K562 (cell line): ENCODE results near the gene PARD3B. TPM values are rescaled to one million over a fixed set of nuclear protein-coding genes. Genes with fewer than 3 reads are reported as not detected.

ENCODE experiments used
- ATAC-seq: fragments of 200-7000 bp; cut with Tn5 transposase; 3 replicates; pipeline ENCODE4 v1.9.1; 2020; ENCODE audit warnings: moderate library complexity
- BruUV-seq: library from RNA; stranded (reverse); fragments of 400-500 nt; replicated peaks from 2 replicates; lab custom pipeline; 2021; lab: Mats Ljungman, UMichigan
- CTCF ChIA-PET: fragments of 300-600 bp; formaldehyde crosslinking; extraction: SDS; loops from one replicate; lab custom pipeline; 2021; ENCODE audit warnings: low intra/inter-chr PET ratio; lab: Yijun Ruan, JAX
- POLR2A ChIA-PET: fragments of 300-600, 350-650 bp; sonication (Branson Sonifier 250); formaldehyde crosslinking; extraction: SDS; loops from one replicate; lab custom pipeline; 2021; ENCODE audit warnings: antibody characterized with exemption, inconsistent platforms; lab: Yijun Ruan, JAX
- DNase-seq, 4 experiments: peaks; one replicate each; pipeline versions ENCODE4 v3.0.0 to v3.0.0-alpha.2; 2011 to 2018; ENCODE audit warnings: low spot score in 3 of 4, mixed read lengths in 3 of 4; ENCODE audit errors: extremely low read depth in 1 of 4
- FAIRE-seq: peaks from 2 replicates; lab custom pipeline; 2011; peaks lifted over from hg19 to GRCh38; lab: Jason Lieb, UNC
- H2AFZ ChIP-seq: 2 replicates; pipeline ENCODE4 v1.6.0; 2011; ENCODE audit warnings: low read depth, low read length, control low read depth, inconsistent platforms
- H3K27ac ChIP-seq: fragments of 200-600 bp; 3 replicates; pipeline ENCODE4 v1.8.0; 2011; ENCODE audit warnings: low read depth, mild to moderate bottlenecking, control low read depth, inconsistent platforms, low read length, moderate library complexity, mixed read lengths; ENCODE audit errors: extremely low read depth
- H3K27me3 ChIP-seq, 2 experiments: fragments of 300-600 bp in 1 of 2; 2 replicates in 1 of 2; 3 replicates in 1 of 2; pipeline versions ENCODE4 v1.6.0 to v1.8.0; 2011; ENCODE audit warnings: inconsistent platforms in 2 of 2, low read length in 2 of 2, mild to moderate bottlenecking in 1 of 2, mixed read lengths in 1 of 2, moderate library complexity in 1 of 2; ENCODE audit not compliant: control insufficient read depth in 2 of 2, insufficient read depth in 2 of 2
- H3K36me3 ChIP-seq: fragments of 300-600 bp; 3 replicates; pipeline ENCODE4 v1.8.0; 2011; ENCODE audit warnings: mild to moderate bottlenecking, low read length, inconsistent platforms; ENCODE audit not compliant: control insufficient read depth, insufficient read depth
- H3K4me1 ChIP-seq, 2 experiments: fragments of 200-600 bp in 1 of 2; replicated peaks in 1 of 2; 2 replicates in 1 of 2; 3 replicates in 1 of 2; pipeline versions ENCODE4 v1.5.1 to v1.8.0; 2011; ENCODE audit warnings: inconsistent platforms in 2 of 2, low read length in 2 of 2, mild to moderate bottlenecking in 1 of 2, mixed read lengths in 1 of 2, moderate library complexity in 1 of 2; ENCODE audit not compliant: control insufficient read depth in 2 of 2, insufficient read depth in 2 of 2
- H3K4me2 ChIP-seq: 2 replicates; pipeline ENCODE4 v1.6.1; 2011; ENCODE audit warnings: low read length, control low read depth, inconsistent platforms, mixed read lengths; ENCODE audit not compliant: insufficient read depth
- H3K4me3 ChIP-seq: fragments of 200-600 bp; sonication (generic), shearing (Covaris generic); 2 replicates; pipeline ENCODE4 v1.5.1; 2016; ENCODE audit warnings: control low read depth, inconsistent platforms
- H3K79me2 ChIP-seq: fragments of 200-600 bp; 3 replicates; pipeline ENCODE4 v1.8.0; 2011; ENCODE audit warnings: low read length, inconsistent platforms; ENCODE audit not compliant: control insufficient read depth, insufficient read depth
- H3K9ac ChIP-seq, 2 experiments: 2 replicates each; pipeline versions ENCODE4 v1.6.0 to v1.6.1; 2011; ENCODE audit warnings: low read depth in 2 of 2, low read length in 2 of 2, control low read depth in 1 of 2, inconsistent platforms in 1 of 2, mild to moderate bottlenecking in 1 of 2, mixed read lengths in 1 of 2; ENCODE audit not compliant: insufficient read depth in 1 of 2
- H3K9me1 ChIP-seq: one replicate; pipeline ENCODE4 v1.6.0; 2011; ENCODE audit warnings: inconsistent platforms, mild to moderate bottlenecking, low read length, moderate library complexity; ENCODE audit not compliant: control insufficient read depth, insufficient read depth
- H3K9me3 ChIP-seq: replicated peaks from 2 replicates; pipeline ENCODE4 v1.5.1; 2011; ENCODE audit warnings: low read depth, low read length, inconsistent platforms; ENCODE audit not compliant: control insufficient read depth, insufficient read depth
- H4K20me1 ChIP-seq: replicated peaks from 2 replicates; pipeline ENCODE4 v1.6.1; 2011; ENCODE audit warnings: low read length, inconsistent platforms, mixed read lengths; ENCODE audit not compliant: control insufficient read depth, insufficient read depth
- CREM ChIP-seq: IDR thresholded peaks from 2 replicates; pipeline ENCODE4 v1.6.1; 2014; ENCODE audit warnings: antibody characterized with exemption, low read depth
- EGR1 ChIP-seq: fragments of 450-650 bp; conservative IDR thresholded peaks from 2 replicates; pipeline ENCODE4 v1.6.1; 2017; ENCODE audit warnings: mild to moderate bottlenecking
- HDAC2 ChIP-seq: fragments of 450-650 bp; IDR thresholded peaks from 2 replicates; pipeline ENCODE4 v1.6.1; 2016; ENCODE audit warnings: mild to moderate bottlenecking
- HOMEZ ChIP-seq: fragments of 250-450 bp; sonication (Bioruptor Pico); IDR thresholded peaks from 2 replicates; pipeline ENCODE4 v1.4.0; 2020; ENCODE audit warnings: mild to moderate bottlenecking, moderate library complexity
- KLF6 ChIP-seq: fragments of 250-450 bp; sonication (Bioruptor Pico); IDR thresholded peaks from 2 replicates; pipeline ENCODE4 v1.4.0; 2020; ENCODE audit warnings: mild to moderate bottlenecking, moderate library complexity, borderline replicate concordance
- MAFF ChIP-seq: IDR thresholded peaks from 2 replicates; pipeline ENCODE4 v1.6.1; 2012; ENCODE audit warnings: low read length, improper control_type of control experiment
- MCM3 ChIP-seq: fragments of 450-650 bp; IDR thresholded peaks from 2 replicates; pipeline ENCODE4 v1.6.1; 2016
- POLR2AphosphoS5 ChIP-seq: IDR thresholded peaks from 2 replicates; pipeline ENCODE4 v1.6.1; 2011; ENCODE audit warnings: mild to moderate bottlenecking, low read depth, low read length, moderate library complexity; ENCODE audit not compliant: control insufficient read depth, insufficient read depth
- POLR2G ChIP-seq: fragments of 200-400 bp; formaldehyde crosslinking; IDR thresholded peaks from 2 replicates; pipeline ENCODE4 v1.6.1; 2017; ENCODE audit warnings: low read depth, mild to moderate bottlenecking, antibody characterized with exemption, low read length, moderate library complexity
- RBBP5 ChIP-seq: fragments of 200-600 bp; sonication (generic); IDR thresholded peaks from 2 replicates; pipeline ENCODE4 v1.6.1; 2012; ENCODE audit warnings: borderline replicate concordance, mild to moderate bottlenecking, low read length, control low read depth, inconsistent platforms; ENCODE audit not compliant: insufficient read depth, poor library complexity, severe bottlenecking
- SMAD3 ChIP-seq: fragments of 450-650 bp; formaldehyde crosslinking; conservative IDR thresholded peaks from 2 replicates; pipeline ENCODE4 v1.4.0; 2020; ENCODE audit warnings: mild to moderate bottlenecking
- TAF9B ChIP-seq: fragments of 450-650 bp; IDR thresholded peaks from 2 replicates; pipeline ENCODE4 v1.6.1; 2018; ENCODE audit warnings: mild to moderate bottlenecking; ENCODE audit not compliant: partially characterized antibody
- TCF3 ChIP-seq: sonication (generic); formaldehyde crosslinking; IDR thresholded peaks from 2 replicates; pipeline ENCODE4 v1.4.0; 2020; ENCODE audit warnings: mild to moderate bottlenecking, missing genetic modification reagents
- TOE1 ChIP-seq, 2 experiments: fragments of 450-650 bp in 1 of 2; sonication (generic) in 1 of 2; formaldehyde crosslinking in 1 of 2; IDR thresholded peaks; 2 replicates each; pipeline versions ENCODE4 v1.7.1 to v1.8.0; 2016 to 2022; ENCODE audit warnings: borderline replicate concordance in 2 of 2, mild to moderate bottlenecking in 2 of 2, antibody characterized with exemption in 1 of 2, inconsistent platforms in 1 of 2, low read depth in 1 of 2, missing genetic modification reagents in 1 of 2, moderate library complexity in 1 of 2
- ZEB2 ChIP-seq: fragments of 450-650 bp; IDR thresholded peaks from 2 replicates; pipeline ENCODE4 v1.6.1; 2016
- ZNF212 ChIP-seq: fragments of 450-650 bp; formaldehyde crosslinking; IDR thresholded peaks from 2 replicates; pipeline ENCODE4 v1.4.0; 2020; ENCODE audit warnings: mild to moderate bottlenecking
- ZNF589 ChIP-seq: fragments of 200-800 bp; sonication (Bioruptor generic); IDR thresholded peaks from 2 replicates; pipeline ENCODE4 v1.6.1; 2016; ENCODE audit warnings: low read depth, missing genetic modification characterization, missing compliant biosample characterization
- in situ Hi-C: fragments of 300-500 bp; cut with MboI; formaldehyde crosslinking; loops from 4 replicates; pipeline ENCODE4 v1.15.0; 2018; ENCODE audit warnings: inconsistent platforms, mixed read lengths
- intact Hi-C: fragments of 100-400 bp; cut with micrococcal nuclease; formaldehyde crosslinking; loops from 2 replicates; pipeline ENCODE4 v1.14.2; 2022
- polyA plus RNA-seq, 8 experiments: library from polyadenylated mRNA; depleted of rRNA in 4 of 8; stranded (reverse) in 5 of 8; unstranded in 3 of 8; fragments of >200 nt; fragmentation: Nextera tagmentation in 2 of 8; fragmentation: Illumina TruSeq in 1 of 8; extraction: Ambion mirVana in 2 of 8; extraction: Trizol in 1 of 8; gene quantifications; 2 replicates each; pipeline versions ENCODE4 v1.2.1 to v1.2.3, GENCODE V29; 2011 to 2014; ENCODE audit warnings: inconsistent platforms in 1 of 8, missing spikeins in 1 of 8
- total RNA-seq, 7 experiments: library from RNA; depleted of rRNA in 6 of 7; stranded (reverse); fragments of >200 nt in 6 of 7; fragmentation: Illumina TruSeq in 2 of 7; extraction: Trizol in 2 of 7; gene quantifications; 2 replicates each; pipeline versions ENCODE4 v1.2.1 to v1.2.3, GENCODE V29; 2011 to 2021; ENCODE audit warnings: low replicate concordance in 1 of 7
- TF ChIP-seq, protein P1 (sequence below): sonication (generic); formaldehyde crosslinking; IDR thresholded peaks from 2 replicates; pipeline ENCODE4 v1.8.0; 2022; ENCODE audit warnings: mild to moderate bottlenecking, low read depth, missing genetic modification reagents
- TF ChIP-seq, protein P2 (sequence below): sonication (generic); formaldehyde crosslinking; IDR thresholded peaks from 2 replicates; pipeline ENCODE4 v1.8.0; 2022; ENCODE audit warnings: missing genetic modification reagents, mild to moderate bottlenecking, borderline replicate concordance

PARD3B gene
- total and polyA plus RNA-seq, 9 of the 15 experiments (the other 6 are each of a cell fraction or from before 2014, with no cell fraction given): 0.15 to 3.0 (median 1.1) TPM

DNA sequence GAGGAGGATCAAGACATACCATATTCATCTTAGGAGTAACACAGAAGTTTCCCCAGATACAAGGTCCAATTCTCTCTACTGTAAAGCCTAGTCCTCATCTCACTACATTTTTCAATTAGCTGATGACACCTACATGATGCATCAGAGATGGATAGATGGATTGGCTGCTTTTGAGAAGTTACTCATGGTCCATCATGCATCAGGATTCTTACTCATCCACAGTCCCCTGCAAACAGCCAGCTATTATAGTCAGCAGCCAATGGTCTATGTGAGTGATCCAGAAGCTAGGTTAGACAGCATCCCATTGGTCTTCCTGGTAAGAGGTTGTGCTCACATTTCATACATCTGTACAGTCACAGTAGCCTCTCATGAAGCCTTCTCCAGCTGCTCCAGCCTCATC is 982.5 kb downstream of the PARD3B start:
- no peak for FAIRE-seq
- no TSS peak for BruUV-seq
- Histone ChIP-seq H3K4me1 (no peaks in the 10 kb centered on the region), H2AFZ (no peak overlapping the region), H3K9me1 (no peaks in the 10 kb centered on the region), H3K27me3 (no peaks in the 10 kb centered on the region), H3K9ac (no peak overlapping the region), H3K79me2 (no peaks in the 10 kb centered on the region), H3K9me3 (no peaks in the 10 kb centered on the region), H3K4me2 (no peak overlapping the region), H3K4me3 (no peak overlapping the region), H3K36me3 (no peaks in the 10 kb centered on the region), H3K27ac (no peak overlapping the region), H4K20me1 (no peaks in the 10 kb centered on the region)
- TF ChIP-seq, protein P1, sequence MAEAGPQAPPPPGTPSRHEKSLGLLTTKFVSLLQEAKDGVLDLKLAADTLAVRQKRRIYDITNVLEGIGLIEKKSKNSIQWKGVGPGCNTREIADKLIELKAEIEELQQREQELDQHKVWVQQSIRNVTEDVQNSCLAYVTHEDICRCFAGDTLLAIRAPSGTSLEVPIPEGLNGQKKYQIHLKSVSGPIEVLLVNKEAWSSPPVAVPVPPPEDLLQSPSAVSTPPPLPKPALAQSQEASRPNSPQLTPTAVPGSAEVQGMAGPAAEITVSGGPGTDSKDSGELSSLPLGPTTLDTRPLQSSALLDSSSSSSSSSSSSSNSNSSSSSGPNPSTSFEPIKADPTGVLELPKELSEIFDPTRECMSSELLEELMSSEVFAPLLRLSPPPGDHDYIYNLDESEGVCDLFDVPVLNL: no peak
- no peak for TF ChIP-seq POLR2G
- TF ChIP-seq MCM3: no peak
- no peak for TF ChIP-seq KLF6 (CRISPR knock-in tag)
- TF ChIP-seq HDAC2: no peak
- no peak for TF ChIP-seq CREM
- no peak for TF ChIP-seq SMAD3 (CRISPR knock-in tag)
- no peak for TF ChIP-seq ZNF589 (CRISPR knock-in tag)
- TF ChIP-seq, protein P2, sequence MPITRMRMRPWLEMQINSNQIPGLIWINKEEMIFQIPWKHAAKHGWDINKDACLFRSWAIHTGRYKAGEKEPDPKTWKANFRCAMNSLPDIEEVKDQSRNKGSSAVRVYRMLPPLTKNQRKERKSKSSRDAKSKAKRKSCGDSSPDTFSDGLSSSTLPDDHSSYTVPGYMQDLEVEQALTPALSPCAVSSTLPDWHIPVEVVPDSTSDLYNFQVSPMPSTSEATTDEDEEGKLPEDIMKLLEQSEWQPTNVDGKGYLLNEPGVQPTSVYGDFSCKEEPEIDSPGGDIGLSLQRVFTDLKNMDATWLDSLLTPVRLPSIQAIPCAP (CRISPR knock-in tag): no peak
- TF ChIP-seq RBBP5: no peak
- no peak for TF ChIP-seq ZNF212 (CRISPR knock-in tag)
- TF ChIP-seq ZEB2: no peak
- TF ChIP-seq POLR2AphosphoS5: no peak
- no peak for TF ChIP-seq MAFF
- TF ChIP-seq EGR1: no peak
- TF ChIP-seq HOMEZ (CRISPR knock-in tag): no peak
- TF ChIP-seq TOE1 (IDR thresholded peaks at IDR 0.05; ENCODE audit: borderline replicate concordance): no peak
- TF ChIP-seq TOE1 (CRISPR knock-in tag; IDR thresholded peaks at IDR 0.05; ENCODE audit: borderline replicate concordance, low read depth): no peak
- TF ChIP-seq TCF3 (CRISPR knock-in tag): no peak
- no peak for TF ChIP-seq TAF9B
- in situ Hi-C loops: no loop called here
- ChIA-PET CTCF (no interaction called here), POLR2A (no interaction called here)
- intact Hi-C loops: no loop called here
- DNase-seq: no peak
- ATAC-seq: no peak
